ENCODE data around the gene PAX5.

- no peak for TF ChIP-seq NPAS2 (CRISPR knock-in tag; IDR thresholded peaks at IDR 0.05; ENCODE audit: borderline replicate concordance)
- no peak for TF ChIP-seq KDM5A (IDR thresholded peaks at IDR 0.05)
- TF ChIP-seq POLR2A (IDR thresholded peaks at IDR 0.05; ENCODE audit: low read length): no peak
- no peak for TF ChIP-seq CTCF (IDR thresholded peaks at IDR 0.05)
- no peak for TF ChIP-seq EHMT2 (IDR thresholded peaks at IDR 0.05; ENCODE audit: low read depth)
- TF ChIP-seq REST (IDR thresholded peaks at IDR 0.05): no peak
- no peak for TF ChIP-seq EP300 (IDR thresholded peaks at IDR 0.05)
Observed at GRCh38 chr9:36787709-36788108, 246.4 kb downstream of the PAX5 start.

All from A549 (cell line).